ENCODE results near the gene CDC42BPG.

The CDC42BPG gene

GRCh38 chr11:64878223-64878493 lies 33.7 kb upstream of the CDC42BPG start:
- no peak for DNase-seq

GRCh38 chr11:64877390-64878222 lies 33.2 kb upstream of the CDC42BPG start:
- no peak for DNase-seq

- no peak for DNase-seq
Observed at GRCh38 chr11:64876835-64877341, 32.4 kb upstream of the CDC42BPG start.

- no peak for DNase-seq
Observed at GRCh38 chr11:64876229-64876750, 31.8 kb upstream of the CDC42BPG start.

GRCh38 chr11:64875369-64876228 lies 31.1 kb upstream of the CDC42BPG start:
- no peak for DNase-seq

- DNase-seq: no peak
Observed at GRCh38 chr11:64874308-64875240, 30.1 kb upstream of the CDC42BPG start.

GRCh38 chr11:64872790-64873488 lies 28.5 kb upstream of the CDC42BPG start:
- DNase-seq: no peak

GRCh38 chr11:64871492-64871891 lies 27.0 kb upstream of the CDC42BPG start:
- no peak for DNase-seq

GRCh38 chr11:64870893-64871466 lies 26.5 kb upstream of the CDC42BPG start:
- no peak for DNase-seq

GRCh38 chr11:64870176-64870892 lies 25.9 kb upstream of the CDC42BPG start:
- no peak for DNase-seq

- DNase-seq: no peak
Observed at GRCh38 chr11:64869571-64870175, 25.2 kb upstream of the CDC42BPG start.

- DNase-seq: no peak
Observed at GRCh38 chr11:64868904-64869570, 24.6 kb upstream of the CDC42BPG start.

GRCh38 chr11:64867748-64868462 lies 23.5 kb upstream of the CDC42BPG start:
- DNase-seq: no peak

- DNase-seq: no peak
Observed at GRCh38 chr11:64866173-64866491, 21.7 kb upstream of the CDC42BPG start.

GRCh38 chr11:64865286-64866172 lies 21.1 kb upstream of the CDC42BPG start:
- DNase-seq: no peak

GRCh38 chr11:64864473-64865285 lies 20.2 kb upstream of the CDC42BPG start:
- DNase-seq: no peak

GRCh38 chr11:64864135-64864472 lies 19.7 kb upstream of the CDC42BPG start:
- DNase-seq: no peak
